Fibroblast of villous mesenchyme (primary cell): ENCODE results near the gene MRPS18A. TPM values are rescaled to one million over a fixed set of nuclear protein-coding genes. Genes with fewer than 3 reads are reported as not detected.

Experiments
- DNase-seq: peaks from one replicate; pipeline ENCODE4 v3.0.0-alpha.2; 2010; ENCODE audit warnings: low read depth
- H3K4me3 ChIP-seq: 2 replicates; pipeline ENCODE4 v1.5.1; 2011; ENCODE audit warnings: low read depth, mild to moderate bottlenecking, low read length
- total RNA-seq: library from RNA; depleted of rRNA; stranded (reverse); fragments of >200 nt; gene quantifications from 2 replicates; pipeline ENCODE4 v1.2.3, GENCODE V29; 2012
- TF ChIP-seq, protein P1 (sequence below): IDR thresholded peaks from 2 replicates; pipeline ENCODE4 v1.5.1; 2012; ENCODE audit warnings: low read depth, mild to moderate bottlenecking, low read length; ENCODE audit not compliant: insufficient read depth

The MRPS18A gene
- total RNA-seq = 26.8 and 34.8 TPM in 2 replicates

DNA sequence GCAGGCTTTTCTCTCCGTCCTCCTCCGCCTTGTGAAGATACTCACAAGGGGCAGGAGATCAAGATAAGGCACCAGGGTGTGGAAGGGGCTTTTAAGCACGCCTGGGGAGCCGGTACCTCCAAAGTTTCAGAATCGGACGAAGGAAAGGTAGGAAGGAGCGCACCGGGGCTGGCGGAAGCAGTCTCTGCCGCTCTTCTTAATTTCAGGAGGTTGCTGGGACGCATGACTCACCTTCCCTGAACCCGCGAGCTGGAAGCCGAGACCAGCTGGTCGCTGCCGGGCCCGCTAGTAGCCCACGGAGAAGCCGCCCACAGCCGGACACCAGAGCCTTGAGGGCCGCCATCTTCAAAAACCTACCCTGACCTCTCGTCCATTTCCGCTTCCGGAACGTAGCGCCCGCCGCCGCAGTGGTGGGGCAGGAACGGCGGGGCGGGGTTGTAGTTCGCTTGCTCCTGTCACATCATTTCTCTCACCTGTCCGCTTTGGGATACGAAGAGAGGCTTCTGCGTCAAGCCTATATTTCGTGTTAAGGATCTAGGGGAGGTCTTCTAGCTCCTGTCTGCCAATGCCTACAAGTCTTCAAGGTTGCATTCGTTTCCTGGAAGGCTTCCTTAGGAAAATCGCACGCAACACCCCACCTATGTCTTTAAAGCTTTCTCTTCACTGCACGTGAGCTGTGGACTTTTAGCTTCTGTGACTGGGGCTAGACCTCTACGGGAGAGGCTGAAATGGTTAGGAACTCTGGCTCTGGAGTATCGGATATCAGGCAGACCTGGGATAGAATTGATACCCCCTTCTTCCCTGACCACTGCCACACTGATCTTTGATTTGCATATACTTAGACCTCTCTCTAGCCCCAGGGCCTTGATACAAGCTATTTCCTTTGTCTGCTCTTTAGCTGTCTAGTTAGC lies at the start of gene MRPS18A:
TSS of gene MRPS18A (minus strand) at position 355 of the 911 bp plus-strand sequence. CDS start at position 343, 12 bp downstream.
- DNase-seq = peak; percentile 78
- H3K4me3 ChIP-seq = peak within 1 kb of the TSS; percentile 80
- TF ChIP-seq, protein P1, sequence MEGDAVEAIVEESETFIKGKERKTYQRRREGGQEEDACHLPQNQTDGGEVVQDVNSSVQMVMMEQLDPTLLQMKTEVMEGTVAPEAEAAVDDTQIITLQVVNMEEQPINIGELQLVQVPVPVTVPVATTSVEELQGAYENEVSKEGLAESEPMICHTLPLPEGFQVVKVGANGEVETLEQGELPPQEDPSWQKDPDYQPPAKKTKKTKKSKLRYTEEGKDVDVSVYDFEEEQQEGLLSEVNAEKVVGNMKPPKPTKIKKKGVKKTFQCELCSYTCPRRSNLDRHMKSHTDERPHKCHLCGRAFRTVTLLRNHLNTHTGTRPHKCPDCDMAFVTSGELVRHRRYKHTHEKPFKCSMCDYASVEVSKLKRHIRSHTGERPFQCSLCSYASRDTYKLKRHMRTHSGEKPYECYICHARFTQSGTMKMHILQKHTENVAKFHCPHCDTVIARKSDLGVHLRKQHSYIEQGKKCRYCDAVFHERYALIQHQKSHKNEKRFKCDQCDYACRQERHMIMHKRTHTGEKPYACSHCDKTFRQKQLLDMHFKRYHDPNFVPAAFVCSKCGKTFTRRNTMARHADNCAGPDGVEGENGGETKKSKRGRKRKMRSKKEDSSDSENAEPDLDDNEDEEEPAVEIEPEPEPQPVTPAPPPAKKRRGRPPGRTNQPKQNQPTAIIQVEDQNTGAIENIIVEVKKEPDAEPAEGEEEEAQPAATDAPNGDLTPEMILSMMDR = no peak

DNA sequence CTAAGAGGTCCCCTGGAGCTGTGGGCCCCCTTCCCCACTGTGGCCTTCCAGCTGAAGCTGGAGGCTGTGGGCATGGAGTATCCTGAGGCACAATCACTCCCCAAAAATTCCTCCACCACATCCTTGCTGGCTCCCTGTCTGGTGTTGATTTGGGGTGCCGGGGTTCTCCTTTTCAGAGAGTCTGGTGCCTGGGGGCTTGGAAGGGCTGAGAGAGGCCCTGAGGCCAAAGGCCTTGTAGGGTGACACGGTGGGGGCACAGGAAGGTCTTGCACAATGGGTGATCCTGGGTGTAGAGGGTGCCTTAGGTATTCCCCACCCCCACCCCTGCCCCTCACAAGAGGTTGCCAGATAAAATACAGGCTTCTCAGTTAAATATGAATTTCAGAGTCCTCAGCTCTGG lies 49.3 kb upstream of the MRPS18A start:
- TF ChIP-seq, protein P1 = no peak
- no peak overlapping the region for H3K4me3 ChIP-seq

GRCh38 chr6:43736211-43736786 lies 48.7 kb upstream of the MRPS18A start:
- TF ChIP-seq, protein P1 = no peak
- no peak for DNase-seq
- H3K4me3 ChIP-seq = no peak overlapping the region

More for the DNA sequence above, 49.3 kb upstream of the MRPS18A start:
- DNase-seq = no peak

- TF ChIP-seq, protein P1 = no peak
- DNase-seq = no peak
Measured at GRCh38 chr6:43735642-43736199, 48.1 kb upstream of the MRPS18A start.

DNA sequence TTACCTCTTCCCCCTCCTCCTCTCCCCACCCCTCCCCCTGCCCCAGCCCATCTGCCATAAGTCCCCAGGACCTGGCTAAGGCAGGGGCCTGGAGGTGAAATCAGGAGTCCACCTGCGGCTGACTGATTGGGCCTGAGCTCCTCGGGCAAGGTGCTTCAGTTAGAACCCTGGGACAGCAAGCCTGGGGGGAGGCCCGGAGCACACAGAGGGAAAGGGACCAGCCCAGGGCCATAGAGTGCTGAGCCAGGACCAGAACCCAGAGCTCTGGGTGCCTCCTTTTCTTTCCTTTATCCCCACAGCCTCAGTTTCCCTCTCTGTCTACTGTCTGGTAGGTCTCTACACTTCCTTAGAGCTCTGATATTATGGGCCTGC lies 46.7 kb upstream of the MRPS18A start:
- no peak overlapping the region for H3K4me3 ChIP-seq
- no peak for DNase-seq
- TF ChIP-seq, protein P1 = no peak

More at GRCh38 chr6:43735642-43736199, 48.1 kb upstream of the MRPS18A start:
- H3K4me3 ChIP-seq = no peak overlapping the region

GRCh38 chr6:43733471-43734293 lies 46.1 kb upstream of the MRPS18A start:
- no peak overlapping the region for H3K4me3 ChIP-seq
- no peak for DNase-seq
- TF ChIP-seq, protein P1 = no peak
